Measurements from ENCODE around the gene PDZRN3. TPM values are rescaled to one million over a fixed set of nuclear protein-coding genes. Genes with fewer than 3 reads are reported as not detected.

Gene PDZRN3
- total RNA-seq, 1 experiment from 2014 or later = 0.24 TPM

GRCh38 chr3:73549051-73549600 lies 75.6 kb downstream of the PDZRN3 start:
- no peak overlapping the region for H3K4me3 ChIP-seq (ENCODE audit: low read depth, low read length, poor library complexity, severe bottlenecking)
- no peak for DNase-seq (ENCODE audit: low spot score)
- H3K4me1 ChIP-seq (ENCODE audit: insufficient read depth, low read length, poor library complexity, severe bottlenecking) = no peaks in the 10 kb centered on the region
- ChIA-PET POLR2A (ENCODE audit: low non-redundant PET) (no interaction called here), CTCF (no interaction called here)
- intact Hi-C loops (cut with micrococcal nuclease; ENCODE audit: unreplicated experiment) = no loop called here
- H3K27ac ChIP-seq (ENCODE audit: low read depth, low read length, poor library complexity, severe bottlenecking) = no peak overlapping the region
- H3K9me3 ChIP-seq (ENCODE audit: low read depth, low read length, poor library complexity, severe bottlenecking) = no peaks in the 10 kb centered on the region
- BruUV-seq (replicated peaks) = no TSS peak
- H3K36me3 ChIP-seq (ENCODE audit: insufficient read depth, low read length, poor library complexity, severe bottlenecking) = no peaks in the 10 kb centered on the region
- TF ChIP-seq EZH2 (IDR thresholded peaks at IDR 0.05; ENCODE audit: borderline replicate concordance, low read depth, low read length, poor library complexity, severe bottlenecking) = no peak
- H3K27me3 ChIP-seq (replicated peaks; ENCODE audit: insufficient read depth, low read depth, low read length, poor library complexity) = no peaks in the 10 kb centered on the region

GRCh38 chr3:73548436-73548835 lies 76.3 kb downstream of the PDZRN3 start:
- ChIA-PET POLR2A (ENCODE audit: low non-redundant PET) (no interaction called here), CTCF (no interaction called here)
- Histone ChIP-seq H3K27me3 (replicated peaks; ENCODE audit: insufficient read depth, low read depth, low read length, poor library complexity) (no peaks in the 10 kb centered on the region), H3K9me3 (ENCODE audit: low read depth, low read length, poor library complexity, severe bottlenecking) (no peaks in the 10 kb centered on the region), H3K4me1 (ENCODE audit: insufficient read depth, low read length, poor library complexity, severe bottlenecking) (no peaks in the 10 kb centered on the region), H3K27ac (ENCODE audit: low read depth, low read length, poor library complexity, severe bottlenecking) (no peak overlapping the region), H3K4me3 (ENCODE audit: low read depth, low read length, poor library complexity, severe bottlenecking) (no peak overlapping the region), H3K36me3 (ENCODE audit: insufficient read depth, low read length, poor library complexity, severe bottlenecking) (no peaks in the 10 kb centered on the region)
- no TSS peak for BruUV-seq (replicated peaks)
- intact Hi-C loops (cut with micrococcal nuclease; ENCODE audit: unreplicated experiment) = no loop called here
- TF ChIP-seq EZH2 (IDR thresholded peaks at IDR 0.05; ENCODE audit: borderline replicate concordance, low read depth, low read length, poor library complexity, severe bottlenecking) = no peak
- TF ChIP-seq CTCF (conservative IDR thresholded peaks at IDR 0.05; ENCODE audit: low read depth, low read length) = no peak
- DNase-seq (ENCODE audit: low spot score) = no peak

- Histone ChIP-seq H3K27me3 (replicated peaks; ENCODE audit: insufficient read depth, low read depth, low read length, poor library complexity) (no peaks in the 10 kb centered on the region), H3K4me3 (ENCODE audit: low read depth, low read length, poor library complexity, severe bottlenecking) (no peak overlapping the region), H3K9me3 (ENCODE audit: low read depth, low read length, poor library complexity, severe bottlenecking) (no peaks in the 10 kb centered on the region), H3K4me1 (ENCODE audit: insufficient read depth, low read length, poor library complexity, severe bottlenecking) (no peaks in the 10 kb centered on the region), H3K27ac (ENCODE audit: low read depth, low read length, poor library complexity, severe bottlenecking) (no peak overlapping the region), H3K36me3 (ENCODE audit: insufficient read depth, low read length, poor library complexity, severe bottlenecking) (no peaks in the 10 kb centered on the region)
- no TSS peak for BruUV-seq (replicated peaks)
- no peak for TF ChIP-seq CTCF (conservative IDR thresholded peaks at IDR 0.05; ENCODE audit: low read depth, low read length)
- no peak for TF ChIP-seq EZH2 (IDR thresholded peaks at IDR 0.05; ENCODE audit: borderline replicate concordance, low read depth, low read length, poor library complexity, severe bottlenecking)
- intact Hi-C loops (cut with micrococcal nuclease; ENCODE audit: unreplicated experiment) = no loop called here
- CTCF ChIA-PET = interaction anchor here (0.9 kb wide), 1 partner anchor 40 kb away, joined by 4 read pairs; no protein-coding TSS in a partner anchor
- peak; percentile 26 for DNase-seq (ENCODE audit: low spot score)
- POLR2A ChIA-PET (ENCODE audit: low non-redundant PET) = no interaction called here
Observed at GRCh38 chr3:73547427-73548248, 77.1 kb downstream of the PDZRN3 start.

Measured in A673 (cell line).